Duodenal mucosa (tissue), 2 donors: ENCODE data around the gene PPP1R7.

Experiments
- H3K27ac ChIP-seq: one replicate; pipeline ENCODE4 v1.7.0; 2013; ENCODE audit warnings: low read depth, low read length
- H3K27me3 ChIP-seq, 2 donors: one replicate each; pipeline ENCODE4 v1.7.0; 2013; ENCODE audit warnings: low read length in 2 of 2, control low read depth in 1 of 2; ENCODE audit not compliant: insufficient read depth in 2 of 2, control insufficient read depth in 1 of 2
- H3K36me3 ChIP-seq, 2 donors: one replicate each; pipeline ENCODE4 v1.7.0; 2013; ENCODE audit warnings: low read length in 2 of 2, control low read depth in 1 of 2; ENCODE audit not compliant: insufficient read depth in 2 of 2, control insufficient read depth in 1 of 2
- H3K4me1 ChIP-seq, 2 donors: one replicate each; pipeline ENCODE4 v1.7.0; 2013; ENCODE audit warnings: low read length in 2 of 2, control low read depth in 1 of 2; ENCODE audit not compliant: insufficient read depth in 2 of 2, control insufficient read depth in 1 of 2
- H3K4me3 ChIP-seq, 2 donors: one replicate each; pipeline ENCODE4 v1.7.0; 2013; ENCODE audit warnings: low read length in 2 of 2, low read depth in 1 of 2
- H3K9ac ChIP-seq, 2 donors: one replicate each; pipeline ENCODE4 v1.7.0; 2013; ENCODE audit warnings: low read length in 2 of 2, low read depth in 1 of 2
- H3K9me3 ChIP-seq, 2 donors: one replicate each; pipeline ENCODE4 v1.7.0; 2013; ENCODE audit warnings: low read length in 2 of 2, control low read depth in 1 of 2; ENCODE audit not compliant: control insufficient read depth in 1 of 2

The PPP1R7 gene

DNA sequence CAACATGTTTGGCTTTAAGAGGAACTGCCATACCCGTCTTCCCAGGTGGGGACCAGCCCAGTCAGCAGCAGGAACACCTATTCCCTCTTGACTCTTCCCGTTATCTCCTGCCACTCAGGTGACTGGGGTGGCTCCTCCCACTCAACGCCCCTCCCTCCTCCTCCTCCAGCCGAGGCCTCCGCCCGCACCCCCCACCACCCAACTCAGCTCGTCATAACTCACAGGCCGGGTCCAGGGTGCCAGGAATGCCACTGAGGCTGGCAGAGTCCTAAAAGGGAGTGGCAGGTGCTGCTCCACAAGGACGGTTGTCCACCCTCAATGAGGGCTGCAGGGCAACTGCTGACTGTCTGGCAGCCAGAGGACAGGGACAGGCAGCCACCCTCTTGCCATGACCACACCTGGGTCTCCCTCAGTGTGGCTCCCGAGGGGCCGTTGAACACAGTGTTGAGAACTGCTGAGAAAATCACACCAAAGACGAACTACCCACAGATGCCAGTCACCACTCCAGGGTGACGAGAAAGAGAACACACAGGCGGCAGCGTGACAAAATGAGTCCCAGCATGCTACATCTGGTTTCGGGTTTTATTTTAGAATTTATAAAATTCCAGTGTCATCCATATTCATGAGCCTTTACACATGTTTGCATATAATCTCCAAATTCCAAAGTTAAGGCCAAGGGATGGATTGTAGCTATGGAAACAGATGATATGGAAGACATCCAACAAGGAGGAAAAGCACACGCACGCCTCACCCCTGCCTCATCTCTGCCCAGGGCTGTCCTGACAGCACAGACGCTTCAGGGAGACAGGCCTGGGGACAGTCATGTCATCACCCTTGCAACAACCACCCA is 76.7 kb downstream of the PPP1R7 start:
- Histone ChIP-seq H3K27ac (no peak overlapping the region), H3K27me3 (no peaks in the 10 kb centered on the region), H3K4me1 (peaks cover 5 to 12% of the 10 kb centered on the region in 2 donors), H3K9ac (no peak overlapping the region), H3K4me3 (no peak overlapping the region), H3K36me3 (peaks cover 45 to 60% of the 10 kb centered on the region in 2 donors), H3K9me3 (no peaks in the 10 kb centered on the region)

GRCh38 chr2:241227594-241227993 is 77.3 kb downstream of the PPP1R7 start:
- Histone ChIP-seq H3K27me3 (no peaks in the 10 kb centered on the region), H3K4me1 (peaks cover 5 to 12% of the 10 kb centered on the region in 2 donors), H3K4me3 (no peak overlapping the region), H3K36me3 (peaks cover 46 to 66% of the 10 kb centered on the region in 2 donors), H3K9me3 (no peaks in the 10 kb centered on the region), H3K9ac (no peak overlapping the region), H3K27ac (no peak overlapping the region)

DNA sequence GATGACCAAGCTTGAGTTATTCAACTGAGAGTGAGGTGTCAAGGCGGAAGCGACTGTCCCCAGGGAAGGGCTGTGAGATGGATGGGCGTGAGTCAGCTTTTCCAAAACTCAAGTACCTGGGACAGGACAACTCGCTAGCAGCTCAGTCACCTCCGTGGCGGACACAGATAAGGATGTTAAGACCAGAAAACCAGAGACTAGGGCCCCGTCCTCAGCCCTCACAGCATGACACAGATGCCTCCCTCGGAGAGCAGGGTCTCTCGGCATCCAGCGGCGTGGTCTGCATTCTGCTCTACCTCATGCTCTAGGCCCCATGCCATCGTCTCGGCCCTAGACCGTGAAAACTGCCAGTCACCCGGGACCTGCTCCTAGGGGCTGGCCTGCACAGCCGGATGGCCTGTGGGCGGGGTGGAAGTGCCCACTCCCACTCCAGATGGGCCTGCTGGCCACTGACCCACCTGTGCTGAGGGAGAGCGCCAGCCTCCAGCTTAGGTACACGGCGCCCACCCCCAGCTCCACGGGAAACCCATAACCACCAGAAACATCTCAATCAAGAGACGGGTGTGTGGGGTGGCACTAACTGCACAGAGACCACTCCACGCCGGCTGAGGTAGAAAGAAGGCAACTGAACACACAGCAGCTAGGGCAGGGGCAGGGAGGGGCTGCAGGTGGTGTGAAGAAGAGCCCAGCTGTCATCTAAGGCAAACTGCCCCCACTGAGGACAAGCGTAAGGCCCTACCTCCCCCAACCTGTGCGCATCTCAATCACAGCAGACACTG is 78.0 kb downstream of the PPP1R7 start:
- no peak overlapping the region for H3K9ac ChIP-seq
- peaks cover 46 to 73% of the 10 kb centered on the region in 2 donors for H3K36me3 ChIP-seq
- H3K4me1 ChIP-seq: peaks cover 5 to 12% of the 10 kb centered on the region in 2 donors
- no peaks in the 10 kb centered on the region for H3K27me3 ChIP-seq
- no peaks in the 10 kb centered on the region for H3K9me3 ChIP-seq
- H3K4me3 ChIP-seq: no peak overlapping the region
- H3K27ac ChIP-seq: no peak overlapping the region

DNA sequence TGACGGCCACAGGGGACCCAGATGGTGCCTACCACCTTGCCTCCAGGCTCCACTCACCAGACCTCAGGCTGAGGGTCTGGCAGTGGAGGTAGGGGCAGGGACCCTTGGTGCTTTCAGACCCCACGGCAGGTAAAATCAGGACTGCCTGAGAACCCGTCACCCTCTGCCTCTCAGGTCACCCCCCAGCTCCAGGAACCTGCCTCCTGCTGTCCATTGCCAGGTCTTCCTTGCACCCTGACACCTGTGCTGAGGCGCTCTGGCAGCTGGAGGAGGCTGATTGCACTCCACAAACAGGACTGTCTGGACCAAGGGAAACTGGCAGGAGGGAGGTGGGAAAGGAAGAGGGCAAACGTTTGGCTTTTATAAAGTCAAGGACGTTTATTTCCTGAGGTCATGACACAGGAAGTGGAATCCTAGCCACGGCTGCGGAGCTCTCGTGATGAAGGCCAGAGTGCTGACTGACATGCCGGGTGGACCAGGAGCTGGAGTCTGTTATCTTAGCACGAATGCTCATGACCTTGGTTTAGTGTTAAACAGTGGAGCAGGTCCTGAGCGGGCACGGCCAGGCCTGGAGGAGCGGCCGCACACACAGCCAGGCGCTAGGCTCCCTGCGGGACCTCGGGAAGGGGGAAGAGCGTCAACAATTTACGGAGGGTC is 78.7 kb downstream of the PPP1R7 start:
- H3K9ac ChIP-seq: no peak overlapping the region
- H3K36me3 ChIP-seq: peaks cover 52 to 80% of the 10 kb centered on the region in 2 donors
- H3K9me3 ChIP-seq: no peaks in the 10 kb centered on the region
- H3K4me3 ChIP-seq: no peak overlapping the region
- H3K27me3 ChIP-seq: no peaks in the 10 kb centered on the region
- H3K27ac ChIP-seq: no peak overlapping the region
- H3K4me1 ChIP-seq: peaks cover 5% of the 10 kb centered on the region in 2 donors

GRCh38 chr2:241229563-241230401 is 79.5 kb downstream of the PPP1R7 start:
- H3K4me3 ChIP-seq: no peak overlapping the region
- no peaks in the 10 kb centered on the region for H3K27me3 ChIP-seq
- no peak overlapping the region for H3K27ac ChIP-seq
- H3K4me1 ChIP-seq: no peaks in the 10 kb centered on the region
- H3K36me3 ChIP-seq: peaks cover 60 to 88% of the 10 kb centered on the region in 2 donors
- no peaks in the 10 kb centered on the region for H3K9me3 ChIP-seq
- H3K9ac ChIP-seq: no peak overlapping the region

DNA sequence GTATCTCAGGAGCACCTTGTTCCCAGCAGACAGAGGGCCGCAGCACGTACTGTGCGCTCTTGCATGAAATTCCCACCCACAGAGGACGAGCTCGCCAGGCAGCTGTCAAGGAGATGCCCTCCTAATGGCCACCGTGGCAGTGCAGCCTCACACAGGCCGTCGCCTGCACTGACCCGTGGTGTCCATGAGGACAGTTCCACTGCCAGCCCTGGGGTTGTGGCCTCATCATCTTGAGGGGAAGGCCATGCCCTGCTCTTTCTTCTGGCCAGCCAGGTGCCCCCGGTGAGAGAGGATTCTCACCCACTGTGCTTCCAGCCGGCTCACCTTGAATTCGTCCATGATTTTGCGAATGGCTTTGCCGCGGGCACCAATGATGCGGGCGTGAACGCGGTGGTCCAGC is 80.2 kb downstream of the PPP1R7 start:
- Histone ChIP-seq H3K4me1 (no peaks in the 10 kb centered on the region), H3K9ac (no peak overlapping the region), H3K36me3 (peaks cover 63 to 93% of the 10 kb centered on the region in 2 donors), H3K27me3 (no peaks in the 10 kb centered on the region), H3K4me3 (no peak overlapping the region), H3K27ac (no peak overlapping the region), H3K9me3 (no peaks in the 10 kb centered on the region)

DNA sequence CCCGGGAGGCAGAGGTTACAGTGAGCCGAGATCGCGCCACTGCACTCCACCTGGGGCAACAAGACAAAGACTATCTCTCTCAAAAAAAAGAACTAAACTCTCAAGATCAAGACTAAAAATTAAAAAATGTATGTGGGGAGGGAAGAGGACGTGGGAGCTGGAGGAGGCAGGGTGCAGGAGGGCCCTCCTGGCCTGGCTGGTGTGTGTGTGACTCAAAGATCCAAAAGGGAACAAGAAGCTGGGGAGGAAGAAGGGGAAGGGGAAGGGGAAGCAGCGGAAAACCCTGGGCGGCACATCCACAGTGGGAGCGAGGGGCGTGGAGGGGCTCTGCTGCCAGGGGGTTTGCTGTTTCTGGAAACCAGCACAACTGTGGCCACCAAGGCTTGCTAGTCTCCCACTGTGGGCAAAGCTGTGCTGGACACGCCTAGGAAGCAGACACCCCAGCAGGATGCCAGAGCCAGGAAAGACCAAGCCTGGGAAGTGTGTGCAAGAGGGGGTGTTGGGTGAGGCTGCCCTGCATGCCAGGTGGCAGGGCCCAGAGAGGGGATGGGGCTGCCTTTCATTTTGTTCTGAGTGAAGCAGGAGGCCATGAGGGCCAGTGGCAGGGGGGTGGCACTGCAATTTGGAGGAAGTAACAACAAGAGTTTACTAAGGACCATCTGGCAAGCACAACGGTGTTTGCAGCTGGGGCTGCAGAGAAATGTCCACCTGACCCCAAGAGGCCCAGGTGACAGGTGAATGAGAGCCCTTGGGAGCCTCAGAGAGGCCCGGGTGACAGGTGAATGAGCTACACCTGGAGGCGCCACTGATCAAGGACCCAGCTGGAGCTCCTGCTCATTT is 82.7 kb downstream of the PPP1R7 start:
- Histone ChIP-seq H3K4me3 (no peak overlapping the region), H3K36me3 (peaks cover 71 to 97% of the 10 kb centered on the region in 2 donors), H3K27ac (no peak overlapping the region), H3K27me3 (no peaks in the 10 kb centered on the region), H3K9ac (no peak overlapping the region), H3K4me1 (no peaks in the 10 kb centered on the region), H3K9me3 (no peaks in the 10 kb centered on the region)
